Skeletal muscle cell (primary cell): ENCODE data around the gene TMEM263.

Source experiments
- DNase-seq: peaks from one replicate; pipeline ENCODE4 v3.0.0-alpha.2; 2010; ENCODE audit warnings: low read depth
- H3K4me3 ChIP-seq: 2 replicates; pipeline ENCODE4 v1.5.1; 2011; ENCODE audit warnings: low read depth, mild to moderate bottlenecking, control low read depth, low read length, moderate library complexity

TMEM263 gene

DNA sequence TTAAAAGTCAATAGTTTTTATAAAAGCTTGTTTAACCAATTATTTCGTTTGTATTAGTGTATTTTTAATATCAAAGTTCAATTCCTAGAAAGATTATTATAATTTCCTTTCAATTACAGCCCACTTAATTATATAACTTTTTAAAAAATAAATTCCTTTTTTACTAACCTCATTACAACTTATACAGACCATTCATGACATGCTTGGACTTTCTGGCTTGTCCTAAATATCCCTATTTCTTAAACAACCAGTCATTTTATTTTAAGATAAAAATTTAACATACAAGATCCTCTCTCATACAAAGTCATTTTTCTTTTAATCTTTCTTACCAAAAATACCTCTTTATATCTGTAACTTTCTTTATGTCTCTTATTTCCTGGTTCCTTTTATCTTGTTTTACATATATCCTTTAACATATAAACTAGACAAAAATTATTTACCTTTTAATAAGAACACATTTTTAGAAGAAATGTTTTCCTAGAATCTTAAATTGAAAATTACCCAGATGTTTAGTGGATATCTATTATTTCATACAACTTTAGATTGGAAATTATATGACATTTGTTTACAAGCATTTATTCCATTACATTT, 10.4 kb upstream of the TMEM263 start:
- no peak overlapping the region for H3K4me3 ChIP-seq

DNA sequence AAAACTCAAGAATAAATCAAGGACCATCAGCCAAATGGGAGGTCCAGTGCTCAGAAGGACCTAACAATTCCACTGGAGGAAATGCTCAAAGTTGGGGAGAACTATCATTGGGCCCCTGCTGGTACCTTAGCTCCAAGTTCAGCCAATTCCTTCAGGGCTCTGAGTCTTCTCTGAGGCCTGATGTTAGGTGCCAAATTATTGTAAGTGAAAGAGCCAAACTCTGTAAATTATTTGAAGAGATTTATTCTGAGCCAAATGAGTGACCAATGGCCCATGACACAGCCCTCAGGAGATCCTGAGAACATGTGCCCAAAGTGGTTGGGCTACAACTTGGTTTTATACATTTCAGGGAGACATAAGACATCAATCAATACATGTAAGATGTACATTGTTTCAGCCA, 8.2 kb upstream of the TMEM263 start:
- no peak overlapping the region for H3K4me3 ChIP-seq
- DNase-seq, result no peak

More for the DNA sequence above, 10.4 kb upstream of the TMEM263 start:
- DNase-seq, result no peak

DNA sequence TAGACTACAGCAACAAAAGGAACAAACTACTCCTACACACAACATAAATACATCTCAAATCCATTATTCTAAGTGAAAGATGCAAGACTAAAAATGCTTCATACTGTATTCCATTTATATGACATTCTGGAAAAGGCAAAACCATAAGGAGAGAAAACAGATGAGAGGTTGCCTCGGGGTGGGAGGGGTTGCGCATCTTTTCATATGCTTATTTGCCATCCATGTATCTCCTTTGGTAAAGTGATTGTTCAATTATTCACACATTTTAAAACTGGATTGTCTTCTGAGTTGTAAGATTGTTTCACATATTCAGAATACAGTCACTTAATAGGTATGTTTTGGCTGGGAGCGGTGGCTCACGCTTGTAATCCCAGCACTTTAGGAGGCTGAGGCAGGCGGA, 5.1 kb upstream of the TMEM263 start:
- no peak for DNase-seq
- H3K4me3 ChIP-seq, result no peak overlapping the region

DNA sequence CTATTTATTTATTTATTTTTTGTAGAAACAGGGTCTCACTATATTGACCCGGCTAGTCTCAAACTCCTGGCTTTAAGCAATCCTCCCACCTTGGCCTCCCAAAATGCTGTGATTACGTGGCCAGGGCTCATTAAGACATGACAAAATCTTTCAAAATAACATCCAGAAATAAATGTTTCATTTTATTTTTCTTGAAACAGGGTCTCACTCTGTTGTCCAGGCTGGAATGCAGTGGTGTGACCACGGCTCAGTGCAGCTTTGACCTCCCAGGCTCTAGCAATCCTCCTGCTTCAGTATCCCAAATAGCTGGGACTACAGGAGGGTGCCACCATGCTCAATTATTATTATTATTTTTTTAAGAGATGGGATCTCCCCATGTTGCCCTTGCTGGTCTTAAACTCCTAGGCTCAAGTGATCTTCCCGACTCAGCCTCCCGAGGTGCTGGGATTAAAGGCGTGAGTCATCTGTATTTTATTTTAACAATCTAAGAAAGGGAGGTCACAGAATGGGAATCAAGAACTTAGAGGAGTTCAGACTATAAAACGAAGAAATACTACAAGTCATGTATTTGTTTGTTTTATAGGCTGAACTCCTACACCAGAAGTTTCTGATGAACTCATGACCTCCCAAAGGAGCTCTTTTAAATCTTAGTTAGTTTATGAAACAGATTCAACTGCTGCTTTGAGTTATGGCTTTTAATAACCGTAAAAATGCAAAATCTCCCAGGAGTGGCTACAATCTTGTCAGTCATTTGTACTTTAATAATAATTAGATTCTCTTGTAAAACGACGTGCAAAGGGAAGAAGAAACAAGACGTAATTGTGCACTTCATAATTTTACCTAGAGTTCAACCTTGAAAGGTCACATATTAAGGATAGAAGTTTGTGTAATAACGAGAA, 2.1 kb upstream of the TMEM263 start:
- H3K4me3 ChIP-seq, result no peak overlapping the region
- DNase-seq, result no peak

DNA sequence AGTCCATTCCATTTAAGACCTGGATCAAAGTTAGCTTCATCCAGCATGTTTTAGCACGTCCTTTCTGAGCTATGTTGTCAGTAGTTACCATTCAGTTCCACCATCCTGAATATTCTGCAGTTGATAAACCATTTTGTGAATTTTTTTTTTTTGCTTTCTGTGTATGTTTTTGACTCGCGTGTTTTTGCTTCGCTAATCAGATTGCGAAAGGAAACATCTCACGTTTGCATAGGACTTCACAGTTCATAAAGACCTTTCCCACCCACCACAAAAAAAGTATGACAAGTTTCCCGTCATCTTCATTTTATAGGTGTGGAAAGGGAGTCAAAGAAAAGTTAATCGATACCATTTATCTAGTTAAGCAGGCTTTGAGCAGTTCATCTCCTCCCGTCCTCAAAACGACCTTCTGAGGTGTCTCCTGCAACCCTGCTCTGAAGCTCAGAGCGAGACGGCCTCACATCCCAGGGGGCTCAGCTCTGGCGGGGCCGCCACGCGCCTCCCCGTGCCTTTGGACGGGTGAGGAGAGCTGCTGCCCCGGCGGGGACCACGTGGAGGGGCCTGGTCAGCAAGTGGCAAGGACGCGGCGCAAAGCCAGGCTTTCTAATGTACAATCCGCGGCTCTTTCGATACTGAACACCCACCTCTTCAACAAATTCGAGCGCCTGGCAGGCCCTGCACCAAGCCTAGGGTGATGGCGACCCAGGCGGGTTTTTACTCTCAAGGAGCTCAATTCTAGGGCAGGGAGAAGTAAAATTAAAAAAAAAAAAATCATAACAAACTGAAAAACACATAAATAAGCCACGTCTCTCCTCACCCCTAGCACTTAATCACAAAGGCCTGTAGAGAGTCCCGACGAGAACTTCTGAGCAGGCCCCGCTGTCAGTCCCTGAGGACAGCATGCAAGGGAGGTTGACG, 988 bp upstream of the TMEM263 start:
- DNase-seq, result no peak

DNA sequence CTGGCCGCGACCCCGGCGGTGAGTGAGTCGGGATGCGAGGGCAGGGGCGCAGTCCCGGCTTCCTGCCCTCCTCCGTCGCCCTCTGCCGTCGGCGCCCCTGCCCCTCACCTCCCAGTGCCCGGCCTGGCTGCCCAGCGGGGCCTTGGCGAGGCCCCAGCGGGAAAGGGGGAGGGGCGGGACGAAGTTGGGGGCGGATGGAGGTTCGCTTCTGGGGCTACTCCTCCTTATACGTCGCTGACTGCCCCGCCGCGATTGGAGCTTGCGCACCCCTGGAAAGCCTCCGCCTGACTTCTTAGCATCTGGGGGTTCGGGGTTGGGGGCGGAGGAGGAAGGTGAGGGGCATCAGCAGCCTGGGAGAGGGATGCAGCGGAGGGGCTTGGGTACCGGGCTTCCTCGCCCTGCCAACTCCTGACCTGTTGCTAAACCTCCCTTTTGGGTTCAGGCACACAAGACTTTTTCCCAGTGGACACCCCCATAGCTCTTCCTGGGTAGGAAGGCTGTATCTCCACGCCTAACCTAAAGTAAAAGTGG, 406 bp downstream of the TMEM263 start:
- DNase-seq, result peak; percentile 33
- peak overlapping the region; percentile 83 for H3K4me3 ChIP-seq

More for the DNA sequence above, 988 bp upstream of the TMEM263 start:
- H3K4me3 ChIP-seq, result peak overlapping the region; percentile 83

DNA sequence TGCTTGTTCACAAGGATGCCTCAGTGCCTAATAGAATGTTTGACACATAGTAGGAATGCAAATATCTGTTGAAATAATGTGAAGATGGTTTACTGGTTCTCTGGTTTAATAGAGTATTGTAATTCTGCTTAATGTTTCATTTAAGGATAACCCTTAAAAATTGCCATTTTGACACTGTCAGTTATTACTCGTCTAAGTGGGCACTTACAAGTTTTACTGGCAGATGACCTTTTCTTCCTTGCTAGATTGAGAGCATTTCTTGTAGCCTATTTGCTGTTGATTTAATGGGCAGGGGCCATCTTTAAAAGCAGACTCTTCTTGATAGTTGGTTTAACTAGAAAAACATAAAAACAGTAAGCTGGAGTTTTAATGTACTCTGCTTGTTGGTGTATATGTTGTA, 1.9 kb downstream of the TMEM263 start:
- peak overlapping the region; percentile 83 for H3K4me3 ChIP-seq
- no peak for DNase-seq

DNA sequence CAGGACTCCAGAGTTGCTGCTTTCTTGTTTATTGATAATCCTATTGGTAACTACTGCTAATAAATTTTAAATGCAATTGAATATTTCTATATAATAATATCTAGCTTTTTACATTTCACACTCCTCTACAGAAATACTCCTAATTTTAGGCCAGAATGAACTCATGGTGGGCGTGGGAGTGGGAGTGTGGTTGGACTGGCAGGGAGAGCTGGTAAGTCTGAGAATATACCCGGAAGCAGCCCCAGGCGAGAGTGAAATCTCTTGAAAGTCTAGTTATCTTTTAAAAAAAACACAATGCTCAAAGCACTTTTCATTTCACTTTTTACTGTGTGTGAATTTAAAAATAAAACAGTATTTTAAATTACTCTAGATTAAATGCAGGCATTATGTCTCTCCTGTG, 4.7 kb downstream of the TMEM263 start:
- DNase-seq, result no peak
- H3K4me3 ChIP-seq, result no peak overlapping the region

DNA sequence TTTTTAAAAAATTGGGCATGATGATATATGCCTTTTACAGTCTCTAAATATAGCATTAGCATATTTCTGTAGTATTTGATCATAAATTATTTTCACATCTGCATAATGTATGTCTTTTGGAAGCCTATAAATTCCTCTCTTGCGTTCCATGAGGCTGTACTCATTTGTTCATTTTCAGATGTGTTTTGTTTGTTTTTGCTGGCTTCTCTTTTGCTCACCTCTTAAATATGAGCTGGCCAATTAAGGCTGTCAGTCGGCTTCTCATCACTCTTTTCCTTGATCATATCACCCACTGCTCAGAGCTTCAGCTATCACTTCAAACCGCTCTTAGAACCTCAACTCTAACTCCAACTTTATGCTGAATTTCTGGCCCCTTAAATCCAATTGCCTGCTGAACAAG, 6.6 kb downstream of the TMEM263 start:
- DNase-seq, result no peak
- no peak overlapping the region for H3K4me3 ChIP-seq

DNA sequence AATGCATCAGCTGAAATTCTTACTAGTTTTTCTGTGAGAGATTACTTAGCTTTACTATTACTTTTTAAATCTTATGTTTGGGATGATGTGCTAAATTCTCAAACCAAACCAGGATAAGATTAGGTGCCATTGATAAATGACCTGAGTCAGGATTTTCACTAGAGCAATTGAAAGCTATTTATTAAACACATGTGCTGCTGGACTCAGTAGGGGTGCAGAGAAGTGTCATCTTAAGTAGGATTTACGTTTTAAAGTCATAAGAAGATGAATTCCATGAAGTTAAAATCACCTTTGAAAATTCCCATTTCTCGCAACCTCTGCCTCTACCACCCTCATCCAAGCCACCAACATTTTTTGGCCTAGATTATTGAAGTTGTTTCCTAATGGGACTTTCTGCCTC, 8.8 kb downstream of the TMEM263 start:
- no peak for DNase-seq

DNA sequence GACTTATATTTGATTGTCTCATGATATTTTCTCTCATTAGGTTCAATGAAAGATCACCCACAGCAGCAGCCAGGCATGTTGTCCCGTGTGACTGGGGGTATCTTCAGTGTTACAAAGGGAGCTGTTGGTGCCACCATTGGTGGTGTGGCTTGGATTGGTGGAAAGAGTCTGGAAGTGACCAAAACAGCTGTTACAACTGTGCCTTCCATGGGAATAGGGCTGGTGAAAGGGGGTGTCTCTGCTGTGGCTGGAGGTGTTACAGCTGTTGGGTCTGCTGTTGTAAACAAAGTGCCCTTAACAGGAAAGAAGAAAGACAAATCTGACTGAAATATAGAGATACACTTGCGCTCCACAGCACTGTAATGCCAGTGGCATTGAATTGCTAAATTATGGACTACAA, 15.4 kb downstream of the TMEM263 start:
- no peak overlapping the region for H3K4me3 ChIP-seq
- DNase-seq, result no peak

More for the DNA sequence above, 8.8 kb downstream of the TMEM263 start:
- no peak overlapping the region for H3K4me3 ChIP-seq

DNA sequence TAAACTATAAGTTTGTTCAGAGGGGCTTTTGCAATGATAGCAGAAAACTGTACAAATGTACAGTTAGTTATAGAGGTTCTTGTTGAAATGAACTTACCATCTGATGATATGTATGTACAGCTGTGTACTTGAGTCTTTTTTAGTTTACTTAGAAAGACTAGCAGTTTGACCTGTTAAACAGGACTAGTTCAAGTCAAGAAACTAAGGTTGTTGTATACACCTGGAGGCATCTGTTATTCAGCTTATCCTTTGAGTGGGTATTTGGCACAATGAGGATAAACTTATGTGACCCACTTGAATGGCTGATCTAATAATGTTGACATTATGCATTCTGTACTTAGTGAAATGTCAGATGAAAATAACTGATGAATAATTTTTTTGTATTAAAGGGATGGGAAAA, 17.8 kb downstream of the TMEM263 start:
- no peak overlapping the region for H3K4me3 ChIP-seq
- no peak for DNase-seq

DNA sequence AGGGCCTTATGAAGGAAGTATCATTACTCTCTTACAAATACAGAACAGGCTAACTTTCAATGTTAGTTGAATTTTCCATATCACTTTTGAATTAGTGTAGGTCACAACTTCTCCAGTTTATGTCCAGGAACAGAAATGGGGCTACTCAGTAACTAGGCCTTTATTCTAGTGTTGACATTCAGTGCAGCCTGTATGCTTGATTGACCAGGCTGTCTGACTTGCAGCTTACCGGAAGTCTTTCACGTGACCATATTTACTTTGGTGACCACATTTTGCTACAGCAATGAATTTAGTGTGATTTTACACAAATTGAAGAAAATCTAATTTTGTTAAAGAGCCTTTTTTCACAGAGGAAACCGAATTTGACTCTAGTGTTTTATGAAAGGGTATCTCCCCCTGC, 18.8 kb downstream of the TMEM263 start:
- H3K4me3 ChIP-seq, result no peak overlapping the region
- DNase-seq, result no peak

DNA sequence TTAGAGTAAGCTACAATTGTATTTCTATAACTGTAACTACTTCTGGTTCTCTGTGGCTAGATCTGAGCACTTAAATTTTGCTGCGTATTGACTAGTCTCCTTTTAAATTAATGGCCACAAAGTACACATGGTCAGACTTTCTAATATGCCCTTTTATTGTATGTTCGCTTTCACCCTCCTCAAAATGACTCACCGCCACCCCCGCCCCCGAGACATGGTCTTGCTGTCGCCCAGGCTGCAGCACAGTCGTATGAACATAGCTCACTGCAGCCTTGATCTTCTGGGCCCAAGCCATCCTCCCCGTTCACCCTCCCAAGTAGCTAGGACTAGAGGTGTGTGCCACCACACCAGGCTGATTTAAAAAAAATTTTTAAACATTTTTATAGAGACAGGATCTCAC, 19.4 kb downstream of the TMEM263 start:
- no peak for DNase-seq
- no peak overlapping the region for H3K4me3 ChIP-seq

DNA sequence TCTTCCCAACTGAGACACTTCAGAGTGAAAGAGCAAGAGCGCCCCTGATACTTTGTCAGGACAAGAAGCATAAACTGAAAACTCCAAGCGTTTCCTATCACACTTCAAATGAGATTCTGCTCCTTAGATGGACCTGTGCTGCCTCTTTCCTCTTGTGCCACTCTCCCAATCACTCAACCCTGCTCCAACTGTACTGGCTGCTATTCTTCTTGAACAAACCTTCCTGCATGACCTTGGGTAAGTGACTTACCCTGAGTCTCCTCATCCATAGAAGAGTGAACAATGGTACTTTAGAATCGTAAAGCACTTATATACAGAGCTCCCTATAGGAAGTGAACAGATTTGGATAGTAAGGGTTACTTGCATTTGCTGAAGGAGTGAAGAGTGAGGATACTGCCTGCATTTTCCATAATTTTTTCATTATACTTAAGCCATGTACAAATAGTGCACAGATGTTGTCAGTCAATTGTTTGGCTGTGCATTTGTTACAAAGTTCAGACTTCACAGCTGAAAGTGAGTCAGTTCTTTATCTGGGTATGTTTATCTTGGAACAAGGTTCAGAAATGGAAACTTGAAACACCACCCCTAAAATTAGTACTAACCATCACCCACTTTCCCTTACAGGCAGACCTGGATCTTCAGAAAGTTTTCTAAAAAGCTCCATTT, 20.4 kb downstream of the TMEM263 start:
- no peak for DNase-seq
- H3K4me3 ChIP-seq, result no peak overlapping the region

DNA sequence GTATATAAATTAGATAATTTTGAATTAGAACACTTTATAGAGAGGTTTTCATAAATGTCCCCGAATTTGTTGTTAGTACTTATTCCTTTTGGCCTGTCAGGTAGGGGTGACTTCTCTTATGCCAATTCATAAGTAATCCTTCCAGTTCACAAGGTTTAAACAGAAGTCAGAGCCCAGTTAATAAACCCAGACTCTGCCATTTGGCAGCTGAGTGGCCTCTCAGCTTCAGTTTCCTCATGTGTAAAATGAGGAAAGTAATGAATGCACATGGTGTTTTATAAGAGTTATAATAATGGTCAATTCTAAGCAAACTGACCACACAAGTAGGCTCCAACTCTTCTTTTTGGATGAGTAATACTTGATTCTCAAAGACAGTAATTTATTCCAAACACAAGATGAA, 21.0 kb downstream of the TMEM263 start:
- H3K4me3 ChIP-seq, result no peak overlapping the region
- DNase-seq, result no peak

DNA sequence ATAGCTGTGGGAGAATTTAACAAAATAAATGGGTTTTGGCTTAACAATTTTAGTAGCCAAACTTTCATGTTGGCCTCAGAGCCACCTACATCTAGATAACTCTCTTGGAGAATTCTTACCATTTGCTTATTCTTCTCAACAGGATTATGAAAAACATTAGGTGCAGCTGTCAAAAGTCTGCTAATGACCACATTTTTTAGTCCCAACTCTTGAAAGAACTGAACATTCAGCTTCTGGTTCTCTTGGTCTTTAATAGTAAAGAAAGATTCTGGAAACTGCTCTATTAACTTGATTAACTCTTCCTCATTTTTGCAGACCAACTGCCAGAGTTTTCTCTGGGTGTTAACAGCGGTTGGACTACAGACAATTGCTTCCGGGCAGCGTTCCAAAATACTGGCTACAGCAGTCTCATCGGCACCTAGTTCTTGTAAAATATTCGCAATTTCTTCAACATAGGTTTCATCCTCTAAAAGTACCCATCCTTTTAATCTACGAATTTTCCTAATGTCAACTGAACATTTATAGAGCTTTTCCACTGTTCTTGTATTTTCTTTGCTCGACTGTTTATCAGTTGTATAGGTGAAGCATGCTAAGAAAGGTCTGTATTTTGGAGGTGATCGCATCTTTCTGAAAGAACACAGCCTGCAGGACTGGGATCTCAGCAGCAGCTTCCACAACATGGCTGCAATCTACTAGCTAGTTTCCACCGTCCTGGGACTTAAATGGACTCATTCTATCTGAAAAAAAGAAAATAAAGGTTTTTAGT, 22.5 kb downstream of the TMEM263 start:
- no peak for DNase-seq
- H3K4me3 ChIP-seq, result no peak overlapping the region

DNA sequence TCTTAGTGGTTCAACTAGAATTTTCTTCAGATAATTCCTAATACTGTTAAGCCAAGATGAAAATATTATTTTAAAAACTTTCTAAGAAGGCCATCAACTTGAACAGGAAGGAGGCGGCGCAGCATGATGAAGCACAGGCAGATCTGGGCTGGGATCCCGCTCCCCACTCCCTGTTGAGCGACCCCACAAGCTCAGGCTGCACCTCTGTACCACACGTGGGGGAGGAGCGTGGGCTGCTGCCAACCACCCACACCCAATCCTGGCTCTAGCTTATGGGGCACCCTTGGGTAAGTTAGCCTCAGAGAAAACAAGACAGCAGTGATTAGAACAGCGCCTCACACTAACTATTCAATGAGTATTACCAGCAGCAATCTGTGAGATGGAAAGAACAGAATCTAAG, 25.2 kb downstream of the TMEM263 start:
- DNase-seq, result no peak
- no peak overlapping the region for H3K4me3 ChIP-seq

DNA sequence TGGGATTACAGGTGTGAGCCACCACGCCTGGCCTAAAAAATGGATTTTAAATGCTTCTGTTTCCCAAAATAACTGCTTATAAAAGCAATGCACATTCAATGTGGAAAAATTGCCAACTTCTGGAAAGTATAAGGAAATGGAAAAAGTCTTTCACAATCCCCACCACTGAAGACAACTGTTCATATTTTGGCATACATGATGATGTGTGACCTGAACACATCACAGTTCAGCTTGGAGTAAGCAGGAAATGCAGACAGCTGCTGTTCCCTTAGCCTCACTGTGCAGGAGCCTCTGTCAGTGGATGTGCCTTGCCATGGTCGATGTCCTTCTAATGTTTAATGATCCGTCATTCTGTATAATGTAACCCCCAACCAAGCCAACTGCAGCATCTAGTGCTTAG, 26.1 kb downstream of the TMEM263 start:
- DNase-seq, result no peak
- no peak overlapping the region for H3K4me3 ChIP-seq
